PC-9 (cell line): Measurements from ENCODE around the gene GART. TPM values are rescaled to one million over a fixed set of nuclear protein-coding genes. Genes with fewer than 3 reads are reported as not detected.

ENCODE experiments used
- BruUV-seq: library from RNA; stranded (reverse); fragments of 400-500 nt; replicated peaks from 2 replicates; lab custom pipeline; 2021; lab: Mats Ljungman, UMichigan
- CTCF ChIA-PET: fragments of 300-600 bp; sonication (Branson Sonifier 250); formaldehyde crosslinking; loops from one replicate; lab custom pipeline; 2022; ENCODE audit warnings: antibody characterized with exemption; lab: Charles Lee
- POLR2A ChIA-PET: fragments of 300-600 bp; sonication (Branson Sonifier 250); formaldehyde crosslinking; loops from one replicate; lab custom pipeline; 2022; ENCODE audit warnings: antibody characterized with exemption; ENCODE audit not compliant: unreplicated experiment; lab: Charles Lee
- DNase-seq, 2 experiments: peaks; one replicate each; pipeline versions ENCODE4 v3.0.0 to v3.0.0-alpha.2; 2015 to 2022; ENCODE audit warnings: mixed read lengths in 1 of 2
- H2AFZ ChIP-seq: fragments of 200-600 bp; sonication (generic); 2 replicates; pipeline ENCODE4 v1.8.1; 2017; ENCODE audit warnings: antibody characterized with exemption
- H3F3A ChIP-seq: fragments of 200-600 bp; sonication (generic); 2 replicates; pipeline ENCODE4 v1.8.1; 2017; ENCODE audit warnings: antibody characterized with exemption, mild to moderate bottlenecking, low read depth; ENCODE audit not compliant: insufficient read depth
- H3K27ac ChIP-seq: fragments of 200-600 bp; sonication (generic); 2 replicates; pipeline ENCODE4 v1.6.1; 2016; ENCODE audit warnings: mixed run types
- H3K27me3 ChIP-seq: fragments of 200-600 bp; sonication (generic); 2 replicates; pipeline ENCODE4 v1.6.1; 2016; ENCODE audit warnings: low read depth, mixed run types; ENCODE audit not compliant: insufficient read depth
- H3K36me3 ChIP-seq: fragments of 200-600 bp; sonication (generic); 2 replicates; pipeline ENCODE4 v1.6.1; 2016; ENCODE audit warnings: low read depth, mixed run types
- H3K4me1 ChIP-seq: fragments of 200-600 bp; sonication (generic); replicated peaks from 2 replicates; pipeline ENCODE4 v1.6.1; 2016; ENCODE audit warnings: mixed run types; ENCODE audit not compliant: insufficient read depth
- H3K4me2 ChIP-seq: fragments of 200-600 bp; sonication (generic); 2 replicates; pipeline ENCODE4 v1.6.1; 2017; ENCODE audit warnings: mixed run types
- H3K4me3 ChIP-seq: fragments of 200-600 bp; sonication (generic); 2 replicates; pipeline ENCODE4 v1.6.1; 2016; ENCODE audit warnings: mixed run types
- H3K79me2 ChIP-seq: fragments of 200-600 bp; sonication (generic); 2 replicates; pipeline ENCODE4 v1.6.1; 2017; ENCODE audit warnings: low read depth, mixed run types
- H3K9me2 ChIP-seq: fragments of 200-600 bp; sonication (generic); 2 replicates; pipeline ENCODE4 v1.8.1; 2017; ENCODE audit warnings: mild to moderate bottlenecking; ENCODE audit not compliant: insufficient read depth
- H3K9me3 ChIP-seq: fragments of 200-600 bp; sonication (generic); 2 replicates; pipeline ENCODE4 v1.8.1; 2016; ENCODE audit warnings: low read depth; ENCODE audit not compliant: insufficient read depth
- H4K20me1 ChIP-seq: fragments of 200-600 bp; sonication (generic); 2 replicates; pipeline ENCODE4 v1.8.1; 2017; ENCODE audit not compliant: insufficient read depth
- EZH2 ChIP-seq: fragments of 200-600 bp; sonication (generic); IDR thresholded peaks from 2 replicates; pipeline ENCODE4 v1.8.0; 2017; ENCODE audit warnings: antibody characterized with exemption, low read depth
- intact Hi-C: fragments of 100-400 bp; cut with micrococcal nuclease; formaldehyde crosslinking; loops from one replicate; pipeline ENCODE4 v1.10.0; 2022; ENCODE audit not compliant: unreplicated experiment
- total RNA-seq: library from RNA; stranded (reverse); gene quantifications from 2 replicates; pipeline ENCODE4 v1.2.3, GENCODE V29; 2021
- TF ChIP-seq, protein P1 (sequence below): fragments of 200-600 bp; sonication (generic); conservative IDR thresholded peaks from 2 replicates; pipeline ENCODE4 v1.6.1; 2017; ENCODE audit warnings: mixed run types, antibody characterized with exemption, mild to moderate bottlenecking, moderate library complexity

GART gene
- total RNA-seq, 1 experiment from 2014 or later: 121 TPM

- H3K4me1 ChIP-seq: no peaks in the 10 kb centered on the region
- no peak for DNase-seq
- no TSS peak for BruUV-seq
- H3K9me3 ChIP-seq: no peaks in the 10 kb centered on the region
- no peak overlapping the region for H3K4me3 ChIP-seq
- no peaks in the 10 kb centered on the region for H3K79me2 ChIP-seq
- H3K36me3 ChIP-seq: no peaks in the 10 kb centered on the region
- no peak overlapping the region for H2AFZ ChIP-seq
- no peaks in the 10 kb centered on the region for H4K20me1 ChIP-seq
- TF ChIP-seq EZH2: no peak
- TF ChIP-seq, protein P1, sequence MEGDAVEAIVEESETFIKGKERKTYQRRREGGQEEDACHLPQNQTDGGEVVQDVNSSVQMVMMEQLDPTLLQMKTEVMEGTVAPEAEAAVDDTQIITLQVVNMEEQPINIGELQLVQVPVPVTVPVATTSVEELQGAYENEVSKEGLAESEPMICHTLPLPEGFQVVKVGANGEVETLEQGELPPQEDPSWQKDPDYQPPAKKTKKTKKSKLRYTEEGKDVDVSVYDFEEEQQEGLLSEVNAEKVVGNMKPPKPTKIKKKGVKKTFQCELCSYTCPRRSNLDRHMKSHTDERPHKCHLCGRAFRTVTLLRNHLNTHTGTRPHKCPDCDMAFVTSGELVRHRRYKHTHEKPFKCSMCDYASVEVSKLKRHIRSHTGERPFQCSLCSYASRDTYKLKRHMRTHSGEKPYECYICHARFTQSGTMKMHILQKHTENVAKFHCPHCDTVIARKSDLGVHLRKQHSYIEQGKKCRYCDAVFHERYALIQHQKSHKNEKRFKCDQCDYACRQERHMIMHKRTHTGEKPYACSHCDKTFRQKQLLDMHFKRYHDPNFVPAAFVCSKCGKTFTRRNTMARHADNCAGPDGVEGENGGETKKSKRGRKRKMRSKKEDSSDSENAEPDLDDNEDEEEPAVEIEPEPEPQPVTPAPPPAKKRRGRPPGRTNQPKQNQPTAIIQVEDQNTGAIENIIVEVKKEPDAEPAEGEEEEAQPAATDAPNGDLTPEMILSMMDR: no peak
- no peak overlapping the region for H3K27ac ChIP-seq
- no peaks in the 10 kb centered on the region for H3K9me2 ChIP-seq
- POLR2A ChIA-PET: no interaction called here
- no peaks in the 10 kb centered on the region for H3K27me3 ChIP-seq
- CTCF ChIA-PET: no interaction called here
- intact Hi-C loops: no loop called here
- H3F3A ChIP-seq: no peaks in the 10 kb centered on the region; the same call in 1 of the 2 replicates
- no peak overlapping the region for H3K4me2 ChIP-seq
Measured at GRCh38 chr21:33495743-33496142, 46.2 kb downstream of the GART start.

DNA sequence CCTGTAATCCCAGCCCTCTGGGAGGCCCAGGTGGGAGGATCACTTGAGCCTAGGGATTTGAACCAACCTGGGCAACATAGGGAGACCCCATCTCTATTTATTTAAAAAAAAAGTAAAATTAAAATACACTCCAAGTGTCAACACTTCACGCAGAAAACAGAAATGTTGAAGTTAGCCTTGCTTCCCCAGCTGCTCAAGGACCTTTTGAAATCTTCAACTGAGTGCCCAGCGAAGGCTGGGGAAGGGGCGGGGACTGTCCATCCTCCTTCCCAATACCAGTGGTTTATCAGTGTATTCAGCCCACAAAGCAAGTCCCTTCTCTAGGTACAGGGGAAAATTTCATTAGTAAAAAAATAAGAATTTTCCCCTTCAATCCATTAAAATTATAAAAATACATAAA is 48.2 kb downstream of the GART start:
- no TSS peak for BruUV-seq
- intact Hi-C loops: loop anchor here (5.0 kb wide), 1 partner anchor 49 kb away; the partner anchor contains the start of genes GART and SON
- H3K36me3 ChIP-seq: no peaks in the 10 kb centered on the region
- TF ChIP-seq, protein P1: no peak
- TF ChIP-seq EZH2: no peak
- no peak overlapping the region for H3K4me3 ChIP-seq
- no peaks in the 10 kb centered on the region for H4K20me1 ChIP-seq
- no peaks in the 10 kb centered on the region for H3K9me3 ChIP-seq
- no peak overlapping the region for H2AFZ ChIP-seq
- no peaks in the 10 kb centered on the region; the same call in 1 of the 2 replicates for H3F3A ChIP-seq
- no peak overlapping the region for H3K4me2 ChIP-seq
- H3K9me2 ChIP-seq: no peaks in the 10 kb centered on the region
- no peaks in the 10 kb centered on the region for H3K27me3 ChIP-seq
- H3K27ac ChIP-seq: no peak overlapping the region
- CTCF ChIA-PET: no interaction called here
- no peaks in the 10 kb centered on the region for H3K4me1 ChIP-seq
- H3K79me2 ChIP-seq: no peaks in the 10 kb centered on the region
- DNase-seq: no peak
- POLR2A ChIA-PET: no interaction called here

- intact Hi-C loops: loop anchor here (5.0 kb wide), 1 partner anchor 50 kb away; the partner anchor contains the start of genes GART and SON
- Histone ChIP-seq H3K79me2 (no peaks in the 10 kb centered on the region), H3K27me3 (no peaks in the 10 kb centered on the region), H3K4me2 (peak overlapping the region; percentile 80; the same call in 1 of the 2 replicates), H3K27ac (no peak overlapping the region), H3K9me2 (no peaks in the 10 kb centered on the region), H3K4me1 (no peaks in the 10 kb centered on the region), H3K9me3 (no peaks in the 10 kb centered on the region), H3K36me3 (no peaks in the 10 kb centered on the region), H3F3A (no peaks in the 10 kb centered on the region; the same call in 1 of the 2 replicates), H3K4me3 (no peak overlapping the region), H4K20me1 (no peaks in the 10 kb centered on the region), H2AFZ (no peak overlapping the region)
- no peak for TF ChIP-seq EZH2
- TF ChIP-seq, protein P1: no peak
- POLR2A ChIA-PET: no interaction called here
- DNase-seq: no peak
- CTCF ChIA-PET: no interaction called here
- BruUV-seq: no TSS peak
Measured at GRCh38 chr21:33492571-33492970, 49.3 kb downstream of the GART start.
